ENCODE data around the gene OXTR. TPM values are rescaled to one million over a fixed set of nuclear protein-coding genes. Genes with fewer than 3 reads are reported as not detected.
A peak's percentile ranks its signal among the peaks of the same experiment; 100 is the strongest.

OXTR gene
- total RNA-seq, 4 donors from 2014 or later: 0.42 to 3.6 (median 1.6) TPM

- intact Hi-C loops (cut with DNase I): no loop called here
- TF ChIP-seq POLR2AphosphoS5 (IDR thresholded peaks at IDR 0.05): no peak
- TF ChIP-seq EP300 (IDR thresholded peaks at IDR 0.05): no peak
- TF ChIP-seq POLR2A (IDR thresholded peaks at IDR 0.05; ENCODE audit: low read depth): no peak
- no peak for TF ChIP-seq CTCF (IDR thresholded peaks at IDR 0.05)
- H3K27ac ChIP-seq (replicated peaks in 1 of 4): no peak overlapping the region
- H3K4me3 ChIP-seq: no peak overlapping the region
- 95% methylated on average over 14 of the region's 19 CpGs for WGBS
- H3K36me3 ChIP-seq: no peaks in the 10 kb centered on the region
- no peaks in the 10 kb centered on the region for H3K9me3 ChIP-seq
- peaks cover 0 to 4% (median 0%) of the 10 kb centered on the region in 4 donors for H3K4me1 ChIP-seq
- DNase-seq (ENCODE audit: extremely low spot score): no peak
- H3K27me3 ChIP-seq: peaks cover 0 to 16% (median 0%) of the 10 kb centered on the region in 4 donors
These were observed 35.1 kb downstream of the OXTR start for GRCh38 chr3:8734137-8734878.

GRCh38 chr3:8733332-8734094 lies 35.9 kb downstream of the OXTR start, which contains the start of gene CAV3:
CAV3 (plus strand) TSS chr3:8733802; CDS start chr3:8733877, 75 bp downstream.
- intact Hi-C loops (cut with DNase I): no loop called here
- TF ChIP-seq POLR2A (IDR thresholded peaks at IDR 0.05; ENCODE audit: low read depth): peak; percentile 22
- TF ChIP-seq EP300 (IDR thresholded peaks at IDR 0.05): no peak
- H3K9me3 ChIP-seq: no peaks in the 10 kb centered on the region
- no peak within 1 kb of the TSS for H3K4me3 ChIP-seq
- peaks cover 0 to 4% (median 0%) of the 10 kb centered on the region in 4 donors for H3K4me1 ChIP-seq
- 80% methylated on average over 11 of the region's 23 CpGs for WGBS
- no peak within 1 kb of the TSS for H3K27ac ChIP-seq (replicated peaks in 1 of 4)
- no peaks in the 10 kb centered on the region for H3K36me3 ChIP-seq
- peaks cover 0 to 16% (median 0%) of the 10 kb centered on the region in 4 donors for H3K27me3 ChIP-seq
- no peak for DNase-seq (ENCODE audit: extremely low spot score)

- H3K4me1 ChIP-seq: peaks cover 0 to 4% (median 0%) of the 10 kb centered on the region in 4 donors
- intact Hi-C loops (cut with DNase I): no loop called here
- peaks cover 0 to 8% (median 0%) of the 10 kb centered on the region in 4 donors for H3K27me3 ChIP-seq
- H3K27ac ChIP-seq (replicated peaks in 1 of 4): no peak overlapping the region
- no peaks in the 10 kb centered on the region for H3K9me3 ChIP-seq
- H3K36me3 ChIP-seq: no peaks in the 10 kb centered on the region
- H3K4me3 ChIP-seq: no peak overlapping the region
- no peak for DNase-seq (ENCODE audit: extremely low spot score)
- TF ChIP-seq EP300 (IDR thresholded peaks at IDR 0.05) (no peak), POLR2A (IDR thresholded peaks at IDR 0.05; ENCODE audit: low read depth) (no peak)
- WGBS: 78% methylated on average over 4 of the region's 4 CpGs
These were observed 37.0 kb downstream of the OXTR start for GRCh38 chr3:8732413-8732812.

- Histone ChIP-seq H3K4me3 (no peak overlapping the region), H3K36me3 (no peaks in the 10 kb centered on the region), H3K27me3 (no peaks in the 10 kb centered on the region), H3K9me3 (peaks cover 0 to 10% (median 9%) of the 10 kb centered on the region in 4 donors), H3K4me1 (peaks cover 0 to 4% (median 0%) of the 10 kb centered on the region in 4 donors), H3K27ac (replicated peaks in 1 of 4) (no peak overlapping the region)
- DNase-seq (ENCODE audit: extremely low spot score): no peak
- TF ChIP-seq POLR2A (IDR thresholded peaks at IDR 0.05; ENCODE audit: low read depth): no peak
- TF ChIP-seq CTCF (IDR thresholded peaks at IDR 0.05): no peak
- no peak for TF ChIP-seq EP300 (IDR thresholded peaks at IDR 0.05)
- TF ChIP-seq POLR2AphosphoS5 (IDR thresholded peaks at IDR 0.05): no peak
- 64% methylated on average over 3 of the region's 3 CpGs for WGBS
- intact Hi-C loops (cut with DNase I): no loop called here
These were observed 38.8 kb downstream of the OXTR start for GRCh38 chr3:8730656-8731055.

- intact Hi-C loops (cut with DNase I): no loop called here
- WGBS: 92% methylated on average over 3 of the region's 3 CpGs
- no peaks in the 10 kb centered on the region for H3K27me3 ChIP-seq
These were observed 39.9 kb downstream of the OXTR start for GRCh38 chr3:8729479-8729878.

More at GRCh38 chr3:8729479-8729878, 39.9 kb downstream of the OXTR start:
- Histone ChIP-seq H3K9me3 (peaks cover 0 to 11% (median 9%) of the 10 kb centered on the region in 4 donors), H3K27ac (replicated peaks in 1 of 4) (no peak overlapping the region), H3K4me3 (no peak overlapping the region), H3K36me3 (no peaks in the 10 kb centered on the region), H3K4me1 (peaks cover 0 to 4% (median 0%) of the 10 kb centered on the region in 4 donors)
- DNase-seq (ENCODE audit: extremely low spot score): no peak
- TF ChIP-seq POLR2A (IDR thresholded peaks at IDR 0.05; ENCODE audit: low read depth): no peak
- no peak for TF ChIP-seq POLR2AphosphoS5 (IDR thresholded peaks at IDR 0.05)
- no peak for TF ChIP-seq CTCF (IDR thresholded peaks at IDR 0.05)
- TF ChIP-seq EP300 (IDR thresholded peaks at IDR 0.05): no peak

Data from esophagus muscularis mucosa (tissue), 4 donors.